Measurements from ENCODE around the gene ADAMTS6.

Gene ADAMTS6

GRCh38 chr5:65247594-65247993, 234.1 kb downstream of the ADAMTS6 start:
- ChIA-PET POLR2A (no interaction called here), CTCF (no interaction called here)
- TF ChIP-seq NFRKB (IDR thresholded peaks at IDR 0.05), result no peak
- TF ChIP-seq SUZ12 (IDR thresholded peaks at IDR 0.05), result no peak
- no peak for TF ChIP-seq LEF1 (IDR thresholded peaks at IDR 0.05; ENCODE audit: borderline replicate concordance)
- no peak for TF ChIP-seq ARNT (IDR thresholded peaks at IDR 0.05)
- no peak for TF ChIP-seq L3MBTL2 (conservative IDR thresholded peaks at IDR 0.05)
- no peak for TF ChIP-seq FOXA1 (IDR thresholded peaks at IDR 0.05)
- TF ChIP-seq TARDBP (IDR thresholded peaks at IDR 0.05), result no peak
- TF ChIP-seq ZNF384 (IDR thresholded peaks at IDR 0.05), result no peak
- TF ChIP-seq SP1 (IDR thresholded peaks at IDR 0.05), result no peak
- no peak for TF ChIP-seq BHLHE40 (IDR thresholded peaks at IDR 0.05; ENCODE audit: borderline replicate concordance)
- TF ChIP-seq PKNOX1 (IDR thresholded peaks at IDR 0.05), result no peak
- TF ChIP-seq ELF4 (IDR thresholded peaks at IDR 0.05), result no peak
- TF ChIP-seq FOXK2 (IDR thresholded peaks at IDR 0.05), result no peak
- TF ChIP-seq CTBP1 (IDR thresholded peaks at IDR 0.05; ENCODE audit: borderline replicate concordance), result no peak
- DNase-seq (ENCODE audit: extremely low spot score), result no peak

- POLR2A ChIA-PET, result no interaction called here
- CTCF ChIA-PET, result no interaction called here
- no peak for TF ChIP-seq HDGF (IDR thresholded peaks at IDR 0.05; ENCODE audit: borderline replicate concordance)
- no peak for DNase-seq (ENCODE audit: extremely low spot score)
Measured at GRCh38 chr5:65246741-65247140, 235.0 kb downstream of the ADAMTS6 start.

- ChIA-PET CTCF (no interaction called here), POLR2A (no interaction called here)
- TF ChIP-seq SP1 (IDR thresholded peaks at IDR 0.05), result no peak
- no peak for TF ChIP-seq ZNF384 (IDR thresholded peaks at IDR 0.05)
- no peak for TF ChIP-seq ELF4 (IDR thresholded peaks at IDR 0.05)
- TF ChIP-seq SUZ12 (IDR thresholded peaks at IDR 0.05), result no peak
- no peak for TF ChIP-seq TARDBP (IDR thresholded peaks at IDR 0.05)
- no peak for TF ChIP-seq CTBP1 (IDR thresholded peaks at IDR 0.05; ENCODE audit: borderline replicate concordance)
- no peak for TF ChIP-seq NFRKB (IDR thresholded peaks at IDR 0.05)
- no peak for TF ChIP-seq PKNOX1 (IDR thresholded peaks at IDR 0.05)
- no peak for TF ChIP-seq FOXA1 (IDR thresholded peaks at IDR 0.05)
- no peak for TF ChIP-seq FOXM1 (IDR thresholded peaks at IDR 0.05; ENCODE audit: borderline replicate concordance)
- no peak for TF ChIP-seq LEF1 (IDR thresholded peaks at IDR 0.05; ENCODE audit: borderline replicate concordance)
- no peak for TF ChIP-seq ARNT (IDR thresholded peaks at IDR 0.05)
- no peak for TF ChIP-seq BHLHE40 (IDR thresholded peaks at IDR 0.05; ENCODE audit: borderline replicate concordance)
- no peak for TF ChIP-seq L3MBTL2 (conservative IDR thresholded peaks at IDR 0.05)
- no peak for TF ChIP-seq HDGF (IDR thresholded peaks at IDR 0.05; ENCODE audit: borderline replicate concordance)
- no peak for TF ChIP-seq FOXK2 (IDR thresholded peaks at IDR 0.05)
- no peak for DNase-seq (ENCODE audit: extremely low spot score)
Measured at GRCh38 chr5:65244031-65244430, 237.7 kb downstream of the ADAMTS6 start.

GRCh38 chr5:65243161-65243560, 238.6 kb downstream of the ADAMTS6 start:
- CTCF ChIA-PET, result no interaction called here
- no peak for DNase-seq (ENCODE audit: extremely low spot score)
- TF ChIP-seq ARNT (IDR thresholded peaks at IDR 0.05), result no peak
- TF ChIP-seq ZNF384 (IDR thresholded peaks at IDR 0.05), result no peak
- TF ChIP-seq FOXK2 (IDR thresholded peaks at IDR 0.05), result no peak
- no peak for TF ChIP-seq BHLHE40 (IDR thresholded peaks at IDR 0.05; ENCODE audit: borderline replicate concordance)
- no peak for TF ChIP-seq SUZ12 (IDR thresholded peaks at IDR 0.05)
- no peak for TF ChIP-seq SP1 (IDR thresholded peaks at IDR 0.05)
- no peak for TF ChIP-seq HDGF (IDR thresholded peaks at IDR 0.05; ENCODE audit: borderline replicate concordance)
- TF ChIP-seq L3MBTL2 (conservative IDR thresholded peaks at IDR 0.05), result no peak
- TF ChIP-seq FOXA1 (IDR thresholded peaks at IDR 0.05), result no peak
- no peak for TF ChIP-seq LEF1 (IDR thresholded peaks at IDR 0.05; ENCODE audit: borderline replicate concordance)
- no peak for TF ChIP-seq ELF4 (IDR thresholded peaks at IDR 0.05)
- no peak for TF ChIP-seq FOXM1 (IDR thresholded peaks at IDR 0.05; ENCODE audit: borderline replicate concordance)
- TF ChIP-seq NFRKB (IDR thresholded peaks at IDR 0.05), result no peak
- no peak for TF ChIP-seq TARDBP (IDR thresholded peaks at IDR 0.05)
- POLR2A ChIA-PET, result no interaction called here

GRCh38 chr5:65229841-65230240, 251.9 kb downstream of the ADAMTS6 start:
- no peak for TF ChIP-seq L3MBTL2 (conservative IDR thresholded peaks at IDR 0.05)
- TF ChIP-seq CTBP1 (IDR thresholded peaks at IDR 0.05; ENCODE audit: borderline replicate concordance), result no peak
- no peak for TF ChIP-seq BHLHE40 (IDR thresholded peaks at IDR 0.05; ENCODE audit: borderline replicate concordance)
- no peak for TF ChIP-seq SP1 (IDR thresholded peaks at IDR 0.05)
- TF ChIP-seq FOXK2 (IDR thresholded peaks at IDR 0.05), result no peak
- no peak for TF ChIP-seq ZNF384 (IDR thresholded peaks at IDR 0.05)
- no peak for TF ChIP-seq LEF1 (IDR thresholded peaks at IDR 0.05; ENCODE audit: borderline replicate concordance)
- no peak for TF ChIP-seq FOXM1 (IDR thresholded peaks at IDR 0.05; ENCODE audit: borderline replicate concordance)
- TF ChIP-seq PKNOX1 (IDR thresholded peaks at IDR 0.05), result no peak
- TF ChIP-seq HDGF (IDR thresholded peaks at IDR 0.05; ENCODE audit: borderline replicate concordance), result no peak
- no peak for TF ChIP-seq TARDBP (IDR thresholded peaks at IDR 0.05)
- CTCF ChIA-PET, result no interaction called here
- POLR2A ChIA-PET, result no interaction called here
- no peak for DNase-seq (ENCODE audit: extremely low spot score)

- TF ChIP-seq SUZ12 (IDR thresholded peaks at IDR 0.05) (no peak), LEF1 (IDR thresholded peaks at IDR 0.05; ENCODE audit: borderline replicate concordance) (no peak), ARNT (IDR thresholded peaks at IDR 0.05) (no peak), FOXM1 (IDR thresholded peaks at IDR 0.05; ENCODE audit: borderline replicate concordance) (no peak), FOXK2 (IDR thresholded peaks at IDR 0.05) (no peak), ZNF384 (IDR thresholded peaks at IDR 0.05) (no peak), BHLHE40 (IDR thresholded peaks at IDR 0.05; ENCODE audit: borderline replicate concordance) (no peak), FOXA1 (IDR thresholded peaks at IDR 0.05) (no peak), PKNOX1 (IDR thresholded peaks at IDR 0.05) (no peak), TARDBP (IDR thresholded peaks at IDR 0.05) (no peak)
- DNase-seq (ENCODE audit: extremely low spot score), result peak; percentile 47
- ChIA-PET POLR2A (no interaction called here), CTCF (no interaction called here)
Measured at GRCh38 chr5:65213921-65214525, 267.7 kb downstream of the ADAMTS6 start.
